DMS153 (cell line): ENCODE data around the gene ZCCHC18.
"Not testable (repeated sequence)": the region's sequence is repeated elsewhere in the genome, so short reads cannot be mapped to it uniquely, and the experiment has no call there.

Experiments
- DNase-seq: peaks from one replicate; lab custom pipeline; 2025; lab: John Stamatoyannopoulos, UW

The ZCCHC18 gene

DNA sequence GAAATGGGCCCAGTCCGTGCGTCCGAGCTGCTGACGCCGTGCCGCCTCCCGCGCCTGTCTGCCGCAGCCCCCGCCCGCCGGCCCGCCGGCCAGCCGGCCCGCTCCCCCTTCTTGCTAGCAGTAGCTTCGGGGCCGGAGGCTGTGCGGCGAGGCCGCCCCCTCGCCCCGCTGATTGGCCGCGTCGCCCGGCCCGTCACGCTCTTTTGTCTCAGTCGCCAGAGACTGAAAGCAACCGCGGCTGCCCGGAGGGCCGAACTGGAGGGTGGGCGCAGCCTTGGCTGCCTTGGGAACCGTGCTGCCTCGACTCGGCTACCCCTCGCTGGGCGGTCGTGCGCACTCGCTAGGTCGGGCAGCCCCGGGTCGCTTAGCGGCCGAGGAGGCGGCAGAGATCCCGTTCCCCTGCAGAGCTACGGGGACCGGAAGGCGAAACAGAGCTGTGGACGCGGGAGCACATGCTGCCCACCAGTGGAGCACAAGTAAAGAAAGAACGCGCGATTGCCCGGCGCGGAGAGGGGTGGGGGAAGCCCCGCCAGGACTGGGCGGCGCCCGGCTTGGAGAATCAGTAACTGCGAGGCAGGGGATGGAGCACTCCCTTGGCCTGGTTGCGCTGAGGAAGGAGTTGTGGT lies at the start of gene ZCCHC18:
Gene ZCCHC18 (plus strand): TSS at position 198 of the 626 bp plus-strand sequence. CDS start 1,589 bp downstream, outside the sequence.
- DNase-seq = peak; percentile 35

DNA sequence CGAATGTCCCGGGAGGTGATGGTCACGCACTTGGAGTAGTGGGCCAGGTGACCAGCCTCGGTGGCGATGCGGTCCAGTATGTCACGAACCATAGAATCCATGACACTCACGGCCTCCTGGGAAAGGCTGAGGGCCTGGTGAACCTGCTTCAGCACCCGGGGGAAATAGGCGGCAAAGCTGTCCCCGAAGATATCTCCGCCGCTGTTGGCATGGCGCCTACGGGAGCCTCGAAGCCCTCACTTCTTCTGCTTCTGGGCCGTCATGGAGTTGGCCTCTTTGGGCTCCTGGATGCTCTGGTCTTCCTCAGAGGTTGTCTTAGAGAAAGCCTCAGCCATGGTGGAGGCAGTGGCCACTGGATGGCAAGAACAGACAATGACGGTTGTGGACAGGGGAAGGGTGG lies 49.7 kb upstream of the ZCCHC18 start:
- not testable (repeated sequence) for DNase-seq

- not testable (repeated sequence) for DNase-seq
Measured at GRCh38 chrX:104075778-104076445, 36.4 kb upstream of the ZCCHC18 start, which contains the start of gene TMSB15C. TSS of gene TMSB15C (minus strand) at chrX:104076236.

DNA sequence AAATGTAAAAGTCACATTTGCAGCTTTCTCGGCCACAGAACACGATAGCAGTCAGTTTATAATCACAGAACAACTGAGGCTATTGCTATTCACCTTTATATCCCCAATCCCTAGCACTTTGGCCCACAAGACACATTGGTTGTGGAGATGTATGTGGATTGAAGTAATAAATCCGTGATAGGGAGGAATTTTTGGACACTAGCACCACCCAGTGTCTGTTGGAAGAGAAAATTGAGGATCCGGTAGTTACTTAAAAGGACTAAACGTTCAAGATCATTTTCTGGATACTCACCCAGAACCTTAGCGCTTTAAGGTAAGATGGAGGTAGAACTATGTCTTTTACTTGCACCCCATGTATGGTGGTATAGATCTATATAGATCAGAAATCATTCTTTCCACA lies 34.5 kb upstream of the ZCCHC18 start:
- not testable (repeated sequence) for DNase-seq

DNA sequence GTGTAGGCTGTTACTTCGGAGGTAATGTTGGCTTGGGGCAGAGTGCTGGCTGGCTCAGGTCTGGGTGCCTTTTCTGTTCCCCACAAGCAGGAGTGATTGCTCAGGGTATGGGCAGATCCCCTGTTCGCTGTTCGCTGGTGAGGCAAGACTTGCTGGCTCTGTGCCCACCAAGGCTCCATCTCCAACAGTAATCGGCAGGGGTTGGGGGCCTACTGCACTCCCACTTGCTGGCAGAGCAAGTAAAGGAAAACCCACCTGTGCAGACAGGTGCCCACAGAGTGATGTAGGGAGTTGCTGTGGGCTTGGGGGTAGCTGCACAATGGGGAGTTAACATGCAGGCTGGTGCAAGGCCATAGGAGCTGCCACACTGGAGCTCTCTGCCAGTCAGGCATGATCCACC lies 28.3 kb upstream of the ZCCHC18 start:
- no peak for DNase-seq

DNA sequence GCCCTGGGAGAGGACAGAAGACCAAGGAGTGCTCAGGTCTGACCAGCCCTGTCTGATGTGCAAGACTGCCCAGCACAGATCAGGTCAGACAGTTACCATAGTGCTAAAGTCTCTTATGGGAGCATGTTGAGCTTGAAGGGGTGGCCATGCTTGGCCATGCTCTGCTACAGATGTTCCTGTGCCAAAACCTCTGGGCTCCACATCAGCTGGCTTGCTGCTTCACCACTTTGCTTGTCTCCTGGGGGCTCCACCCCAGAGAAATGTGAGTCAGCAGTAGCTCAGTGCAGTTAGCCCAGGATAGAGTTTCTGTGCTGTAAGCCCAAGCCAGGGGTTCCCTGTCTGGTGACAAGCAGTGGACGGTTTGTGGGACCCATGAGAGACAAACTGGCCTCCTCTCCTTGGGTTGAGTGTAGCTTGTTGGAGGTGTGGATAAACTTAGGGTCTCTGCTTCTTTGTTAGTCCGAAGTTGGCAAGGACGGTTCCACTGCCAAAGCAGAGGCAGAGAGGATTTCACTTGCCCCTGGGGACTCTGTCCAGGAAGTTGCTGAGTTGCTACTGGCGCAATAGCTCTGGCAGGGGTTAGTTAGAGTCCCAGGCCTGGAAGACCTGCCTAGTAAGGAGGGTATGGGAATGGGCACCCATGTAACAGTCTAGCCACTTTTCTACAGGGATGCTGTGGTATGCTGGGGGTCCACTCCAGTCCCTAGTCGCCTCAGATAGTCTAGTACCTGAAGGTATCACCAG lies 27.6 kb upstream of the ZCCHC18 start:
- no peak for DNase-seq

DNA sequence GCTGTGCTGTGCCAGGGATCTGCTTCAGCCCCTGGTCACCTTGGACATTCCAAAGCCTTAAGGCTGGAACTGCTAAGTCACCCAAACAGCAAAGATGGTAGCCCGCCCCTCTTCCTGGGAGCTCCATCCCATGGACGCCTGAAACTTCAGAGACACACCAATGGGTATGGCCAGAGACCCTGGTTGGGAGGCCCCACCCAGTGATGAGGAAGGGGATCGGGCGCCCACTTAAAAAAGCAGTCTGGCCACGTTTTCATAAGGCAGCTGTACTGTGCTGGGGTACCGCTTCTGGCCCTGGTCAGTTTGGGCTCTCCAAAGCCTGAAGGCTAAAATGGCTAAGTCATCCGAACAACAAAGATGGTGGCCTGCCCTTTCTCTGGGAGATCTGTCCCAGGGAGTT lies 26.8 kb upstream of the ZCCHC18 start:
- no peak for DNase-seq

GRCh38 chrX:104085919-104086318 lies 26.4 kb upstream of the ZCCHC18 start:
- no peak for DNase-seq

GRCh38 chrX:104098151-104098808 lies 14.0 kb upstream of the ZCCHC18 start:
- DNase-seq = peak; percentile 56

DNA sequence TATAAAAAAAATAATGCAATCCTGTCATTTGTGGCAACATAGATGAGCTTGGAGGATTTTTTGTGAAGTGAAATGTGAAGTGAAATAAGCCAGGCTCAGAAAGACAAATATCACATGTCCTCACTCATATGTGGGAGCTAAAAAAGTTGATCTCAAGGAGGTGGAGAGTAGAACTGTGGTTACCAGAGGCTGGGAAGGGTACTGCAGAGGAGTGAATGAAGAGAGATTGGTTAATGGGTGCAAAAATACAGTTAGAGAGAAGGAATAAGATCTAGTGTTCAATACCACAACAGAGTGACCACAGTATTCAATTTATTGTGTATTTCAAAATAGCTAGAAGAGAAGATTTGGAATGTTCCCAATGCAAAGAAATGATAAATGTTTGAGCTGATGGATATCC lies 13.4 kb upstream of the ZCCHC18 start:
- no peak for DNase-seq

DNA sequence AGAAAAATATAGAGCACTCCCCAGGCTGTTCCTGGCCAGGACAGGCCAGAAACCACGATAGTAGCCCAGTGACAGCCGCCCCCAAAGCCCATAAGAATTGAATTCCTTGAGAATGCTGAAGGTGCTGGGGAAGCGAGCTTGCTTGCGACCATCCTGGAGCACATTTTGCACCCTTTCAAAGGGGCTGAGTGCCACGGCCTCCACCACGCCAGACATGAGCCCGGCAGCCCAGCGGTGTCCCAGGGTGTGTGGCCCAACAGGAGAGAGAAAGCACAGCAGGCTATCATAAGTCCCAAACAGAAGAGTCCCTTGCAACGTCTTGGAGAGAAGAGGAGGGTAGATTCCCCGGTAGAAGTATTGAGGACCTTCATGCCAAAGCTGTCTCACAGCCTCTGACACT lies 7.6 kb upstream of the ZCCHC18 start:
- no peak for DNase-seq

DNA sequence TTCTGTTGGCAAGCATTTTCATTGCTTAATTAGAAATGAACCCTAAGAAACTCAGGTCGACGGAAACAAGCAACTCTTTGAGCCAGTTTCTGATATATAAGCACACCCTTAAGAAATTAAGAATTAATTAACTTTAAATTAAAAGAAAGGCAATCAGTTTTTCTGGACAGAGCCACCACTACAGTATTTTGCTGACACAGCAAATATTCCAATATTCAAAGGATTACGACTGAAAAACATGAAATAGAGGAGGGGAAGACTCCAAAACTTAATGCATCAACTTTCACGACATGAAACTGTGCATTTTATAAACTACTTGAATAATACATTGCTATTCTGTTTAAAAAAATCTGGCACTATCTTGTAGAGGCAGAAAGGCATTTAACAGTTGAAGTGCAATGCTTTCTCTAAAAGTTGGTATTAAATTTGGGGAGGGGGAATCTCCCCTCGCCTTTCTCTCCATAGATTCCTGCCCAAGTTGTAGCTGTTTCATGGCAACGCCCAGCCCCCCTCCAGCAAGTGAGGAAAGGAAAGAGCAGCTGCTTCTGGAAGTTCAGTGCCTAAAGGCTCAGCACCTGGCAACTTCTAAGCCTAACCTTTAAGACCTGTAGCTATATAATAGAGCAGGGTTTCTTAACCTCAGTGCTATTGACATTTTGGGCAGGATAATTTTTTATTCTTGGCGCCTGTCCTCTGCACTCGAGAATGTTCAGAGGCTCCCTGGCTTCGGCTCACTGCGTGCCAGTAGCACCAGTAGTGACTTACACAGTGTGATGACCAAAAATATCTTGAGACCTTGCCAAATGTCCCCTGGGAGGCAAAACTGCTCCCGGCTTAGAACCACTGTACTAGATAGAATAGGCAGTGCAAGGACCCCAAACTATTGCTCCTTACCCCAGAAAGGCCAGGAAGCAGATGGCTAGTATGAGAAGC lies 6.7 kb upstream of the ZCCHC18 start:
- no peak for DNase-seq

DNA sequence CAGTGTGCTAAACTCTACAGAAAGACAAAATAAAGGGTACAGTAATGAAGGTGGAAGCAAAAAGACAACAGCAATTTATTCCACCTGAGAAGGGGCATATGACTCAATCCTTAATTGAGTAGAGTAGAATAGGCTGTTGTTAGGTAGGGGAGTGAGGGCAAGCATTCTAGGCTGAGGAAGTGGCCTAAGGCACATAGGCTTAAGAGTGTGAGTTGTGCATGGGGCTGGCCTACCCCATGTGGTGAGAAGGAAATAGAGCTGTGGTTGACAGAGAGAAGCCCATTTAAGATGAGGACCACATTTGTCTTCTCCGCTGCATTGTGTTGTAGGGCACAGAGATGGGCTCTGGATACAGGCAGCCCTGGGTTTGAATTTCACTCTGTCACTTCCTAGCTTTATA lies 3.4 kb upstream of the ZCCHC18 start:
- no peak for DNase-seq

GRCh38 chrX:104110491-104111240 lies 1.7 kb upstream of the ZCCHC18 start:
- not testable (repeated sequence) for DNase-seq

DNA sequence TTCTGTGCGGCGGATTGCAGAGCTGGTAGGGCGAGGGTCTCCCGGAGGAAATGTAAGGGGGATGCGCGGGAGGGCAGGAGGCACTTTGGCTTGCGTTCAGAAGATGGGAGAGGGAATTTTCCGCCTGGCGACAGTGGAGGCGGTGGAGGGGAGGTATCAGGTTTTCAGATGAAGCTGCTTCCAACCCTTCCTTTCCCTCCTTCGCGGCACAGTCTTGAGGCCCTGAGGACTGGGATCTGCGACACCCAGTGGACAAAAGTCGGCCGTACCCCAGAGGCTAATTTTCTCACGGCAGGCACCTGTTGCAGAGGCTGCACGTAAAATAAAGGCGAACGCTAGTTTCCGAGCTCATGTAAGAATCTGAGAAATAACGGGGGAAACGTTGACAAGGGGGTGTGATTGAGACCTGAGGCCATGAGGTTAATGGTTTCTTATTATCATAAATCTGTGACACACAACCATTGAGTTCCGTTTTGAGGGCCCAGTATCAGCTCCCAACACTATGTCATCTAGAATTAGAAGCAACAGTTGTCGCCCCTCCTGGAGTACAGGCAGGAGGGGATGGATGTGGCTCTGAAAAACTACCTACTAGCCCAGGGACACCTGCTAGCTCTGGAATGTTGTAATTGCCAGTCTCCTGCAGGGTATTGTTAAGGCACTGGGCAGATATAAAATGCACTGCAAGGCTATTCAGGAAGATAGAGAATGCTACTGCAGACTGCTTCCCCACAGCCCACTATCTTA lies 1.1 kb downstream of the ZCCHC18 start:
- DNase-seq = peak; percentile 0

DNA sequence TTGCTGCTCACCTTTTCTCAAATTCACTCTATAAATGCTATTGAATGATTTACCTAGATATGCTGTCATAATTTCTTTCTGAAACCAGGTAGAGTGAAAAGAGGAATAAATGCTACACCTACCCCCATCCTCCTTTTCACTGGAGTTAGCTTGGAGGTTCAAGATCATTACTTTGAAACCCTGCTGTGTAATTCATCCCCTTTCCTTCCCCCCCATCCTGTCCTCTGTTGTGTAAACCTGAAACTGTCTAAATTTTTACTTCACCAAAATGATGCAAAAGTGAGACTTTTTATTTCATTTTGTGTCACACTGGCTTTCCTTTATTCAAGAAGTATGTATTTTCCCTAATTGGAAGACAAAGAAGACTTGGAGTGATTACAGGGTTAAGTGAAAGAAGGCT lies 5.4 kb downstream of the ZCCHC18 start:
- DNase-seq = no peak

GRCh38 chrX:104118765-104119164 lies 6.4 kb downstream of the ZCCHC18 start:
- DNase-seq = peak; percentile 1

DNA sequence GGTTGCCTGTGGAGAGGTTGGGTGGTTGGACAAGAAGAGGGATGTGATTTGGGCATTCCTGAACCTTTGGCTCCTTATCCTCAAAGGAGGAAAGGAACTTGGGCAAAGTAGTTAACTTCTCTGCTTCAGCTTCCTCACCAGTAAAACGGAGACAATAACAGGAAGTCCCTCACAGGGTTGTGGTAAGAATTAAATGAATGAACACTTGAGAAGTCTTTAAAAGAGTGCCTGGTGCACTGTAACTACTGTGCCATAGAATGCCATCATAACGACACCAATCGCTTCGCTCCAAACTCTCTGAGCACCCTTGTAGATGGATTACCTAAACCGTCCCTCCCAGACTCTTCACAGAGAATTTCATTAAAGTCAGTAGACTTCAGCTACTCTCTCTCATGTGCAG lies 10.5 kb downstream of the ZCCHC18 start:
- DNase-seq = no peak

DNA sequence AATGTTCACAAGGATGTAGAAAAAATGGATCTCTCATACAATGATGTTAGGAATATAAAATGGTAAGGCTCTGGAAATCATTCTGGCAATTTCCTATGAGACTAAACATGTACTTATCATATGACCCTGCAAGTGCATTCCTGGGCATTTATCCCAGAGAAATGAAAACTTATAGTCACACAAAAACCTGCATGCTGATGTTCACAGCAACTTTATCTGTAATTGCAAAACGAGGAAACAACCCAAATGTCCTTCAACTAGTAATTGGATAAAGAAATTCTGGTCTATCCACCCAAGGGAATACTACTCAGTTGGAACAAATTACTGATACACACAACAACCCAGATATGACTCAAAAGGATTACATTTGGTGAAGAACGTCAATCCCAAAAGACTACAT lies 14.5 kb downstream of the ZCCHC18 start:
- no peak for DNase-seq

- DNase-seq = no peak
Measured at GRCh38 chrX:104130808-104131207, 18.5 kb downstream of the ZCCHC18 start.
